GM06990 (cell line): ENCODE measurements around the gene DUSP19.

ENCODE experiments used
- DNase-seq: peaks from one replicate; pipeline ENCODE4 v3.0.0-alpha.2; 2011; ENCODE audit not compliant: insufficient read length; ENCODE audit errors: extremely low read depth
- H3K27me3 ChIP-seq: replicated peaks from 2 replicates; pipeline ENCODE4 v1.6.0; 2011; ENCODE audit warnings: low read length; ENCODE audit not compliant: control insufficient read depth, insufficient read depth
- H3K36me3 ChIP-seq: 2 replicates; pipeline ENCODE4 v1.5.1; 2011; ENCODE audit warnings: low read length; ENCODE audit not compliant: control insufficient read depth, insufficient read depth
- H3K4me3 ChIP-seq: replicated peaks from 2 replicates; pipeline ENCODE4 v1.5.1; 2011; ENCODE audit warnings: low read depth, mild to moderate bottlenecking, control low read depth, low read length
- TF ChIP-seq, protein P1 (sequence below): IDR thresholded peaks from 2 replicates; pipeline ENCODE4 v1.5.1; 2011; ENCODE audit warnings: low read length, control low read depth, mild to moderate bottlenecking, inconsistent platforms; ENCODE audit not compliant: insufficient read depth, poor library complexity, severe bottlenecking

Gene DUSP19

GRCh38 chr2:183072177-183072576 is 6.4 kb upstream of the DUSP19 start:
- TF ChIP-seq, protein P1, sequence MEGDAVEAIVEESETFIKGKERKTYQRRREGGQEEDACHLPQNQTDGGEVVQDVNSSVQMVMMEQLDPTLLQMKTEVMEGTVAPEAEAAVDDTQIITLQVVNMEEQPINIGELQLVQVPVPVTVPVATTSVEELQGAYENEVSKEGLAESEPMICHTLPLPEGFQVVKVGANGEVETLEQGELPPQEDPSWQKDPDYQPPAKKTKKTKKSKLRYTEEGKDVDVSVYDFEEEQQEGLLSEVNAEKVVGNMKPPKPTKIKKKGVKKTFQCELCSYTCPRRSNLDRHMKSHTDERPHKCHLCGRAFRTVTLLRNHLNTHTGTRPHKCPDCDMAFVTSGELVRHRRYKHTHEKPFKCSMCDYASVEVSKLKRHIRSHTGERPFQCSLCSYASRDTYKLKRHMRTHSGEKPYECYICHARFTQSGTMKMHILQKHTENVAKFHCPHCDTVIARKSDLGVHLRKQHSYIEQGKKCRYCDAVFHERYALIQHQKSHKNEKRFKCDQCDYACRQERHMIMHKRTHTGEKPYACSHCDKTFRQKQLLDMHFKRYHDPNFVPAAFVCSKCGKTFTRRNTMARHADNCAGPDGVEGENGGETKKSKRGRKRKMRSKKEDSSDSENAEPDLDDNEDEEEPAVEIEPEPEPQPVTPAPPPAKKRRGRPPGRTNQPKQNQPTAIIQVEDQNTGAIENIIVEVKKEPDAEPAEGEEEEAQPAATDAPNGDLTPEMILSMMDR: no peak
- peaks cover 2% of the 10 kb centered on the region; the same call in 1 of the 2 replicates for H3K27me3 ChIP-seq
- no peak for DNase-seq
- H3K4me3 ChIP-seq: no peak overlapping the region
- no peaks in the 10 kb centered on the region for H3K36me3 ChIP-seq

DNA sequence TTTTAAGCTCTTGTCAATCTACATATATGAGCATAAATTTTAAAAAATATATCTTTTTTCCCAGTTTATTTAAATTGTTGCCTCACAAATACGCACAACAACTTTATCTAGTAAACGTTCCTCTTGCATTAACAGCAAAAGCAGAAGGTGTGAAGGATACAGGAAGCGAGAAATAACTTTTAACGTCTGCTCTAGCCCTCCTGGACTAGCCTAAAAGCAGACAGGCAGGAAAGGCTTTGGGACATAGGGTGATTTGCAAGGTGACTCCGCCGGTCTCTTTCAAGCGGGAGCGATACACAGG is 434 bp upstream of the DUSP19 start:
- Histone ChIP-seq H3K36me3 (no peaks in the 10 kb centered on the region), H3K27me3 (peaks cover 2% of the 10 kb centered on the region; the same call in 1 of the 2 replicates), H3K4me3 (peak overlapping the region; percentile 73)
- TF ChIP-seq, protein P1: no peak
- peak; percentile 30 for DNase-seq

DNA sequence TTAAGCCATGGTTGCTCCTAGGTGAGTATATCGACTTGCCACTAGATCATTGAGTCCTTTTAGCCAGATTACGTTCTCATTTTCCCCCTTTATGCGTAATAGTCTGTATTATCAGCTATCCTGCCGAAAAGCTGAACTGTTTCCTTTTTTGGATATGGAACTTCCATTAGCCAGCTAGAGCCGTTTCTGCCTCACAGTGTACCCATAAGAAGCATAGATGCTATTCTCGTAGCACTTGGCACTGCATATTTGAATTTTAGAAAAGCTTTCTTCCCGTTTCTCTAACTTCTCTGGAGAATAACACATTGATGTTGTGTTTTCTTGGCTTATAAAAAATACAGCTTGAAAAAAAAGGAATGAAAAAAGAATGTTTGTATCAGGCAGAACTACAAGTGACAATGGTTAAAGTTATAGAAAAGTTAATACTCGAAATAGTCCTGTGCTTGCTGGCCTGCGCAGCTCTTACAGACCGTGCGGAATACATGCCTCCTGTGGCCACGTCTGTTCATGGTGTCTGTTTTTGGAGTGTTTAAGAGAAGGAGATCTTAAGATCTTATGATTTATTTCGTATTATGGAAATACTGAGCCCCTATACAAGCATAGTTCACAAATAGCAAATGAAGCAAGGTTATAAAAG is 710 bp downstream of the DUSP19 start:
- no peak for DNase-seq
- H3K27me3 ChIP-seq: peaks cover 2% of the 10 kb centered on the region; the same call in 1 of the 2 replicates
- TF ChIP-seq, protein P1: no peak
- peak overlapping the region; percentile 73 for H3K4me3 ChIP-seq
- H3K36me3 ChIP-seq: no peaks in the 10 kb centered on the region

DNA sequence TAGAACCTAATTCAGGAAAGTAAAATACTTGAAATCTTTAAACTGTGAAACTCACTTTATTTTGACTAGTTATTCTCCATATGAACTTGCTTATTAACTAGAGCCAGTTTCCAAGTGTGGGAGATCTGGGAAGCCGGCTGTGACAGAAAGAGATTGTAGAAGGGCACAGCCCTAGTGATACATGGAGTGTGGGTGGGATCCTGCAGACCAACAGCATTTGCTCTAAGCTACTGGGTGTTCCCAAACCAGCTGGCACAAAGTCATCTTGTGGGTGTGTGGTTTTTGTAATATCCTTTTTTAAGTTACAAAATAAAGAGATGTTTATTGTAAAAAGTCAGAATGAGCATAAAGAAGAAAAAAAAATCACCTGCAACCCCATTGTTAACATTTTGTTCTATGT is 3.4 kb downstream of the DUSP19 start:
- no peaks in the 10 kb centered on the region for H3K36me3 ChIP-seq
- TF ChIP-seq, protein P1: no peak
- H3K4me3 ChIP-seq: no peak overlapping the region
- H3K27me3 ChIP-seq: no peaks in the 10 kb centered on the region
- DNase-seq: no peak

GRCh38 chr2:183088061-183088460 is 9.5 kb downstream of the DUSP19 start:
- TF ChIP-seq, protein P1: no peak
- no peaks in the 10 kb centered on the region for H3K36me3 ChIP-seq
- DNase-seq: no peak
- H3K4me3 ChIP-seq: no peak overlapping the region
- no peaks in the 10 kb centered on the region for H3K27me3 ChIP-seq

- Histone ChIP-seq H3K27me3 (no peaks in the 10 kb centered on the region), H3K4me3 (peak overlapping the region; percentile 29), H3K36me3 (no peaks in the 10 kb centered on the region)
- no peak for DNase-seq
- TF ChIP-seq, protein P1: no peak
Measured at GRCh38 chr2:183089192-183089851, 10.8 kb downstream of the DUSP19 start.
